ENCODE data around the gene VMAC. TPM values are rescaled to one million over a fixed set of nuclear protein-coding genes. Genes with fewer than 3 reads are reported as not detected.

VMAC gene
- polyA plus RNA-seq, 1 donor (not counting 4 experiments of a cell fraction or from before 2014, with no cell fraction given), result 2.2 TPM

DNA sequence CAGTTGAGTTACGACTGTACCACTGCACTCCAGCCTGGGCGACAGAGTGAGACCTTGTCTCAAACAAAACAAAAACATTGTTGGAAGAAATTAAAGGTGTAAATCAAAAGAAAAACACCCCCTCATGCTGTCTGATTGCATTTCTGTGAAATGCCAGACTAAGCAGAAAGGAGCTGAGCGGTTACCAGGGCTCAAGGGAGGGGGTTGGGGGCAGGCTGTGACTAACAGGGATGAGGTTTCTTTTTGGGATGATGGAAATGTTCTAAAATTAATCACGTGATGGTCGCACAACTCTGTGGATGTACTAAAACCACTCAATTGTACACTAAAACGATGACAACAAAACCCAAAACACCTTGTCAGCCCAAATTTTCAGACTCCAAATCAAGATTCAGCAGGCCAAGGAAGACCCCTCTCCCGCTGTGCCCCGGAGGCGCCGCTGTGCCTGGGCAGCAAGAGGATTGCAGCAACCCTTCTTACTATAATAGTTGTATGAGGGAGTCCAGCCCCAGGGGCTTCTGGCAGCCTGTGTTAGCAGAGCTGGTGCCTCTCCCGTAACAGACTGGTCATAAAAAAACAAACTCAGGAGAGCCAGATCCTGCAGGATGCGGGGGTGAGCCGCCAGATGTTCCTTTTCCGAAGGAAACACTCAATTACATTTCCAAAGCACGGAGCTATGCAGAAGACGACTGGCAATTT is 30.3 kb downstream of the VMAC start:
- Histone ChIP-seq H3K9me3 (ENCODE audit: control insufficient read depth, low read depth, low read length) (no peaks in the 10 kb centered on the region), H3K79me2 (ENCODE audit: control insufficient read depth, insufficient read depth, low read length) (peaks cover 2% of the 10 kb centered on the region), H3K9ac (ENCODE audit: control insufficient read depth, extremely low read depth, insufficient read depth, low read length) (no peak overlapping the region), H3K4me3 (ENCODE audit: control insufficient read depth in 2 of 3, extremely low read depth in 1 of 3, insufficient read depth in 2 of 3, low read depth in 1 of 3, low read length in 3 of 3) (no peak overlapping the region), H3K4me1 (ENCODE audit: control insufficient read depth, extremely low read depth, insufficient read depth, low read length) (no peaks in the 10 kb centered on the region), H3K36me3 (ENCODE audit: control insufficient read depth in 2 of 2, extremely low read depth in 1 of 2, insufficient read depth in 2 of 2, low read length in 2 of 2) (peaks cover 33 to 54% of the 10 kb centered on the region in 2 experiments), H3K27me3 (ENCODE audit: control insufficient read depth, extremely low read depth, insufficient read depth, low read length) (no peaks in the 10 kb centered on the region), H2AFZ (ENCODE audit: control insufficient read depth, low read length) (no peak overlapping the region), H3K27ac (ENCODE audit: control insufficient read depth, insufficient read depth, low read length) (no peak overlapping the region), H3K9me1 (ENCODE audit: control insufficient read depth, extremely low read depth, insufficient read depth, low read length) (no peaks in the 10 kb centered on the region), H4K20me1 (ENCODE audit: control insufficient read depth, extremely low read depth, insufficient read depth, low read length) (peaks cover 4% of the 10 kb centered on the region), H3K4me2 (ENCODE audit: control insufficient read depth, extremely low read depth, insufficient read depth, low read depth, low read length) (no peak overlapping the region)
- dilution Hi-C loops (cut with MboI; ENCODE audit: extremely low pct_ligation_motif_present, low sequenced_read_pairs), result no loop called here
- FAIRE-seq, result no peak
- TF ChIP-seq, protein P1, sequence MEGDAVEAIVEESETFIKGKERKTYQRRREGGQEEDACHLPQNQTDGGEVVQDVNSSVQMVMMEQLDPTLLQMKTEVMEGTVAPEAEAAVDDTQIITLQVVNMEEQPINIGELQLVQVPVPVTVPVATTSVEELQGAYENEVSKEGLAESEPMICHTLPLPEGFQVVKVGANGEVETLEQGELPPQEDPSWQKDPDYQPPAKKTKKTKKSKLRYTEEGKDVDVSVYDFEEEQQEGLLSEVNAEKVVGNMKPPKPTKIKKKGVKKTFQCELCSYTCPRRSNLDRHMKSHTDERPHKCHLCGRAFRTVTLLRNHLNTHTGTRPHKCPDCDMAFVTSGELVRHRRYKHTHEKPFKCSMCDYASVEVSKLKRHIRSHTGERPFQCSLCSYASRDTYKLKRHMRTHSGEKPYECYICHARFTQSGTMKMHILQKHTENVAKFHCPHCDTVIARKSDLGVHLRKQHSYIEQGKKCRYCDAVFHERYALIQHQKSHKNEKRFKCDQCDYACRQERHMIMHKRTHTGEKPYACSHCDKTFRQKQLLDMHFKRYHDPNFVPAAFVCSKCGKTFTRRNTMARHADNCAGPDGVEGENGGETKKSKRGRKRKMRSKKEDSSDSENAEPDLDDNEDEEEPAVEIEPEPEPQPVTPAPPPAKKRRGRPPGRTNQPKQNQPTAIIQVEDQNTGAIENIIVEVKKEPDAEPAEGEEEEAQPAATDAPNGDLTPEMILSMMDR (optimal IDR thresholded peaks at IDR 0.05 in 1 of 3, IDR thresholded peaks at IDR 0.05 in 1 of 3, conservative IDR thresholded peaks at IDR 0.05 in 1 of 3; ENCODE audit: extremely low read depth in 1 of 3, insufficient read depth in 2 of 3, low read length in 3 of 3), result no peak
- TF ChIP-seq EZH2 (IDR thresholded peaks at IDR 0.05; ENCODE audit: low read length), result no peak
- no peak for DNase-seq (ENCODE audit: low read depth, low spot score)

DNA sequence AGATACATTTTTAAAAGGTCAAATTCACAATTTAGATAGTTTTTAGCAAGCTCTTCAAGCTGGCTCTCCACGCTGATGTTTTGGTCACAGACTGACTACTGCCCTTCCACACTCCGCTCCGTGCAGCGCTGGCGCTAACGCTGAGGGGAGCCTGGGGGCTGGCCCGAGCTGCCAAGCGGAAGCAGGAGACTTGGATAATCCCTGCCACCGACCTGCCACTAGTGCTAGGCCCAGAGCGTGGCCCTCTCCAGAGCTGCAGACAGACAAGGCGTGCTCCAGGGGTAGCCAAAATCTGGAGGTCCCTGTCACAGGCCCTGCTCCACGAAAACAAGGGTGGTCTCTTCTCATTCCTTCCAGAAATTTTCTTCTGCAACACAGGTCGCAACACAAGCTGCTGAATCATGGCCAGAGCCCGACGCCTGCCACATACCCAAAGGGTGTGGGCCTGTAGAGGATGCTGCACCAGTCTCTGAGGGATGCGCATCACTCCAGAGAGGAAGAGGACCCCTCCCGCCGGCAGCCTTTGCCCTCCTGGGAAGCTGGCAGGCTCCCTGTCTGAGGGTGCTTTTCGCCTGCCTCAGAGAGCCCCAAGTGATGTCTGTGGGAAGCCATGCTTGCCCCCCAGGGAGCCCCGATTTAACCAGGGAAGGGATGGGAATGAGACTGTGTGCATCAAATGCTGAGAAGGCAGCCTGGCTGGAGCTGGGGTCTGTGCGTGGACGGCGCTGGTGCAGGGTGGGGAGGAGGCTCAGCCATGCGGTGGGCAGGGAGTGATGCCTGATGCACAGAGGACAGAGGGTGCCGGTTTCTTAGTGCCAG is 31.0 kb downstream of the VMAC start:
- DNase-seq (ENCODE audit: low read depth, low spot score) (no peak), FAIRE-seq (no peak)
- no peaks in the 10 kb centered on the region for H3K9me1 ChIP-seq (ENCODE audit: control insufficient read depth, extremely low read depth, insufficient read depth, low read length)
- no peaks in the 10 kb centered on the region for H3K27me3 ChIP-seq (ENCODE audit: control insufficient read depth, extremely low read depth, insufficient read depth, low read length)
- no peaks in the 10 kb centered on the region for H3K4me1 ChIP-seq (ENCODE audit: control insufficient read depth, extremely low read depth, insufficient read depth, low read length)
- H3K4me2 ChIP-seq (ENCODE audit: control insufficient read depth, extremely low read depth, insufficient read depth, low read depth, low read length), result no peak overlapping the region
- H3K27ac ChIP-seq (ENCODE audit: control insufficient read depth, insufficient read depth, low read length), result no peak overlapping the region
- H3K79me2 ChIP-seq (ENCODE audit: control insufficient read depth, insufficient read depth, low read length), result peaks cover 2% of the 10 kb centered on the region
- peaks cover 30 to 58% of the 10 kb centered on the region in 2 experiments for H3K36me3 ChIP-seq (ENCODE audit: control insufficient read depth in 2 of 2, extremely low read depth in 1 of 2, insufficient read depth in 2 of 2, low read length in 2 of 2)
- H2AFZ ChIP-seq (ENCODE audit: control insufficient read depth, low read length), result no peak overlapping the region
- no peak overlapping the region for H3K9ac ChIP-seq (ENCODE audit: control insufficient read depth, extremely low read depth, insufficient read depth, low read length)
- H3K9me3 ChIP-seq (ENCODE audit: control insufficient read depth, low read depth, low read length), result no peaks in the 10 kb centered on the region
- TF ChIP-seq, protein P1 (optimal IDR thresholded peaks at IDR 0.05 in 1 of 3, IDR thresholded peaks at IDR 0.05 in 1 of 3, conservative IDR thresholded peaks at IDR 0.05 in 1 of 3; ENCODE audit: extremely low read depth in 1 of 3, insufficient read depth in 2 of 3, low read length in 3 of 3), result no peak
- no peak for TF ChIP-seq EZH2 (IDR thresholded peaks at IDR 0.05; ENCODE audit: low read length)
- dilution Hi-C loops (cut with MboI; ENCODE audit: extremely low pct_ligation_motif_present, low sequenced_read_pairs), result no loop called here
- H4K20me1 ChIP-seq (ENCODE audit: control insufficient read depth, extremely low read depth, insufficient read depth, low read length), result peaks cover 4% of the 10 kb centered on the region
- H3K4me3 ChIP-seq (ENCODE audit: control insufficient read depth in 2 of 3, extremely low read depth in 1 of 3, insufficient read depth in 2 of 3, low read depth in 1 of 3, low read length in 3 of 3), result no peak overlapping the region
